HepG2 (cell line): Measurements from ENCODE around the gene FAM83E. TPM values are rescaled to one million over a fixed set of nuclear protein-coding genes. Genes with fewer than 3 reads are reported as not detected.

Experiments used
- ARHGAP35 ChIP-seq: sonication (generic); formaldehyde crosslinking; IDR thresholded peaks from 2 replicates; pipeline ENCODE4 v1.9.0; 2022; ENCODE audit warnings: mild to moderate bottlenecking, inconsistent platforms, moderate library complexity, missing genetic modification reagents, borderline replicate concordance
- CBX1 ChIP-seq: IDR thresholded peaks from one replicate; pipeline ENCODE4 v1.6.1; 2016; ENCODE audit warnings: antibody characterized with exemption, low read depth
- KMT2B ChIP-seq: IDR thresholded peaks from 2 replicates; pipeline ENCODE4 v1.6.1; 2016; ENCODE audit warnings: missing genetic modification reagents, missing compliant biosample characterization
- PHB2 ChIP-seq: fragments of 450-650 bp; IDR thresholded peaks from 2 replicates; pipeline ENCODE4 v1.6.1; 2018; ENCODE audit not compliant: partially characterized antibody
- SMARCC2 ChIP-seq: fragments of 450-650 bp; IDR thresholded peaks from 2 replicates; pipeline ENCODE4 v1.6.1; 2017; ENCODE audit warnings: antibody characterized with exemption, mild to moderate bottlenecking
- SP4 ChIP-seq: sonication (generic); formaldehyde crosslinking; IDR thresholded peaks from 2 replicates; pipeline ENCODE4 v1.8.1; 2023; ENCODE audit warnings: mild to moderate bottlenecking, missing genetic modification reagents
- ZNF12 ChIP-seq: sonication (generic); formaldehyde crosslinking; IDR thresholded peaks from 2 replicates; pipeline ENCODE4 v1.5.0; 2020; ENCODE audit warnings: missing genetic modification reagents
- ZNF326 ChIP-seq: sonication (generic); formaldehyde crosslinking; IDR thresholded peaks from 2 replicates; pipeline ENCODE4 v1.4.0; 2020; ENCODE audit warnings: missing genetic modification reagents, borderline replicate concordance
- ZNF446 ChIP-seq: sonication (generic); formaldehyde crosslinking; IDR thresholded peaks from 2 replicates; pipeline ENCODE4 v1.5.0; 2020; ENCODE audit warnings: mild to moderate bottlenecking, missing genetic modification reagents
- polyA plus RNA-seq, 8 experiments: library from polyadenylated mRNA; depleted of rRNA in 3 of 8; stranded (reverse) in 7 of 8; unstranded in 1 of 8; fragments of >200 nt; fragmentation: Illumina TruSeq in 4 of 8; extraction: Trizol in 4 of 8; gene quantifications; 2 replicates each; pipeline versions ENCODE4 v1.2.1 to v1.2.3, GENCODE V29; 2011 to 2016; ENCODE audit warnings: low read depth in 4 of 8, missing spikeins in 1 of 8, mixed read lengths in 1 of 8; ENCODE audit not compliant: insufficient read depth in 1 of 8
- total RNA-seq, 5 experiments: library from RNA; depleted of rRNA; stranded (reverse); fragments of >200 nt; fragmentation: Illumina TruSeq; extraction: Trizol; gene quantifications; 2 replicates each; pipeline ENCODE4 v1.2.3, GENCODE V29; 2016; ENCODE audit warnings: low read depth in 1 of 5
- TF ChIP-seq, protein P1 (sequence below): fragments of 450-650 bp; IDR thresholded peaks from 2 replicates; pipeline ENCODE4 v1.6.1; 2016
- TF ChIP-seq, protein P2 (sequence below): sonication (generic); formaldehyde crosslinking; IDR thresholded peaks from 2 replicates; pipeline ENCODE4 v1.4.0; 2020; ENCODE audit warnings: missing genetic modification reagents, borderline replicate concordance
- TF ChIP-seq, protein P3 (sequence below), 2 experiments: sonication (generic) in 1 of 2; formaldehyde crosslinking in 1 of 2; IDR thresholded peaks; 2 replicates each; pipeline versions ENCODE4 v1.4.0 to v1.6.1; 2016 to 2020; ENCODE audit warnings: borderline replicate concordance in 1 of 2, low read depth in 1 of 2, mild to moderate bottlenecking in 1 of 2, missing genetic modification reagents in 1 of 2
- TF ChIP-seq, protein P4 (sequence below): sonication (generic); formaldehyde crosslinking; IDR thresholded peaks from 2 replicates; pipeline ENCODE4 v1.8.0; 2022; ENCODE audit warnings: mild to moderate bottlenecking, missing genetic modification reagents, moderate library complexity
- TF ChIP-seq, protein P5 (sequence below): sonication (generic); formaldehyde crosslinking; IDR thresholded peaks from 2 replicates; pipeline ENCODE4 v1.4.0; 2020; ENCODE audit warnings: missing genetic modification reagents
- TF ChIP-seq, protein P6 (sequence below): sonication (generic); formaldehyde crosslinking; IDR thresholded peaks from 2 replicates; pipeline ENCODE4 v1.4.0; 2020; ENCODE audit warnings: mild to moderate bottlenecking, low read depth, missing genetic modification reagents

The FAM83E gene
- total and polyA plus RNA-seq, 2 of the 13 experiments (the other 11 are each of a cell fraction or from before 2014, with no cell fraction given) = 0.18 to 0.60 TPM

DNA sequence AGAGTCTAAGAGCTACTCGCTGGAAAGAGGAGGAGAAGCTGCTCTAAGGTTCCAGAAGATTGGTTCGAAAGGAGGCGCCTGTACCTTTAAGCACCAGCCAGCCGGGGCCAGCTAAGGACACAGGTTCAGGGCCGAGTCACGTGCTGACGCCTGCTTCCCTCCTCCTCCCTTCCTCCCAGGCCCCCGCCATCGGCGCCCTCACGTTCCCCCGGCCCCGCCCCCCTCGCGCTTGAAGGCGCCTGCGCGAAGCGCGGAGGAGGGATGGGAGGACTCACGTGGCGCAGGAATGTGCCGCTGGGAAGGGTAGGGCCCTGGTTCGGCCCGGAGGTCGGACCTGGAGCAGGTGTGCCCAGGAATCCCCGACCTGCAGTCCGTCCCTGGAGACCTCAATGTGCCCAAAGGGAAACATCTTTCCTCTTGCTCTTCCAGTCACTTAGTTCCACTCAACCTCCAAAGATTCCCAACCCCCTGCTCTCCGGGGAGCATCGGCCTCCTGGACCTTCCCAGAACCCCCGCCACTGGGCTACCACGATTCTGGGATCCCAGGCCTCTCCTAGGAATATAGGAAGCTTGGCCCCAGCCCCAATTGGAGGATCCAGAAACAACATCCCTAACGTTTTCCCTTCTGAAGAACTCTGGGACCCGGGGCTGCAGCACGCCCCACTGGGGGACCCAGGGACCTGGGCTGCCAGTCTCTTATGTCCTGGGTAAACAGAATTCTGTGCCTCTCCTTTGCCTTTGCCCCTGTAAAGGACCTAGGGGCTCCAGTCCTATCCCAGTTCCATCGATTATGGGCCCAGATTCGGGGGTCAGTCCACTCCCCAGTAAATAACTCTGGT lies 19.8 kb upstream of the FAM83E start (continued):
- TF ChIP-seq ZNF326 (CRISPR knock-in tag) = no peak
- TF ChIP-seq, protein P1, sequence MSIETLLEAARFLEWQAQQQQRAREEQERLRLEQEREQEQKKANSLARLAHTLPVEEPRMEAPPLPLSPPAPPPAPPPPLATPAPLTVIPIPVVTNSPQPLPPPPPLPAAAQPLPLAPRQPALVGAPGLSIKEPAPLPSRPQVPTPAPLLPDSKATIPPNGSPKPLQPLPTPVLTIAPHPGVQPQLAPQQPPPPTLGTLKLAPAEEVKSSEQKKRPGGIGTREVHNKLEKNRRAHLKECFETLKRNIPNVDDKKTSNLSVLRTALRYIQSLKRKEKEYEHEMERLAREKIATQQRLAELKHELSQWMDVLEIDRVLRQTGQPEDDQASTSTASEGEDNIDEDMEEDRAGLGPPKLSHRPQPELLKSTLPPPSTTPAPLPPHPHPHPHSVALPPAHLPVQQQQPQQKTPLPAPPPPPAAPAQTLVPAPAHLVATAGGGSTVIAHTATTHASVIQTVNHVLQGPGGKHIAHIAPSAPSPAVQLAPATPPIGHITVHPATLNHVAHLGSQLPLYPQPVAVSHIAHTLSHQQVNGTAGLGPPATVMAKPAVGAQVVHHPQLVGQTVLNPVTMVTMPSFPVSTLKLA = peak; percentile 48
- no peak for TF ChIP-seq ARHGAP35
- peak; percentile 79 for TF ChIP-seq SP4 (CRISPR knock-in tag)
- TF ChIP-seq, protein P2, sequence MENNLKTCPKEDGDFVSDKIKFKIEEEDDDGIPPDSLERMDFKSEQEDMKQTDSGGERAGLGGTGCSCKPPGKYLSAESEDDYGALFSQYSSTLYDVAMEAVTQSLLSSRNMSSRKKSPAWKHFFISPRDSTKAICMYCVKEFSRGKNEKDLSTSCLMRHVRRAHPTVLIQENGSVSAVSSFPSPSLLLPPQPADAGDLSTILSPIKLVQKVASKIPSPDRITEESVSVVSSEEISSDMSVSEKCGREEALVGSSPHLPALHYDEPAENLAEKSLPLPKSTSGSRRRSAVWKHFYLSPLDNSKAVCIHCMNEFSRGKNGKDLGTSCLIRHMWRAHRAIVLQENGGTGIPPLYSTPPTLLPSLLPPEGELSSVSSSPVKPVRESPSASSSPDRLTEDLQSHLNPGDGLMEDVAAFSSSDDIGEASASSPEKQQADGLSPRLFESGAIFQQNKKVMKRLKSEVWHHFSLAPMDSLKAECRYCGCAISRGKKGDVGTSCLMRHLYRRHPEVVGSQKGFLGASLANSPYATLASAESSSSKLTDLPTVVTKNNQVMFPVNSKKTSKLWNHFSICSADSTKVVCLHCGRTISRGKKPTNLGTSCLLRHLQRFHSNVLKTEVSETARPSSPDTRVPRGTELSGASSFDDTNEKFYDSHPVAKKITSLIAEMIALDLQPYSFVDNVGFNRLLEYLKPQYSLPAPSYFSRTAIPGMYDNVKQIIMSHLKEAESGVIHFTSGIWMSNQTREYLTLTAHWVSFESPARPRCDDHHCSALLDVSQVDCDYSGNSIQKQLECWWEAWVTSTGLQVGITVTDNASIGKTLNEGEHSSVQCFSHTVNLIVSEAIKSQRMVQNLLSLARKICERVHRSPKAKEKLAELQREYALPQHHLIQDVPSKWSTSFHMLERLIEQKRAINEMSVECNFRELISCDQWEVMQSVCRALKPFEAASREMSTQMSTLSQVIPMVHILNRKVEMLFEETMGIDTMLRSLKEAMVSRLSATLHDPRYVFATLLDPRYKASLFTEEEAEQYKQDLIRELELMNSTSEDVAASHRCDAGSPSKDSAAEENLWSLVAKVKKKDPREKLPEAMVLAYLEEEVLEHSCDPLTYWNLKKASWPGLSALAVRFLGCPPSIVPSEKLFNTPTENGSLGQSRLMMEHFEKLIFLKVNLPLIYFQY = peak; percentile 94
- TF ChIP-seq, protein P3, sequence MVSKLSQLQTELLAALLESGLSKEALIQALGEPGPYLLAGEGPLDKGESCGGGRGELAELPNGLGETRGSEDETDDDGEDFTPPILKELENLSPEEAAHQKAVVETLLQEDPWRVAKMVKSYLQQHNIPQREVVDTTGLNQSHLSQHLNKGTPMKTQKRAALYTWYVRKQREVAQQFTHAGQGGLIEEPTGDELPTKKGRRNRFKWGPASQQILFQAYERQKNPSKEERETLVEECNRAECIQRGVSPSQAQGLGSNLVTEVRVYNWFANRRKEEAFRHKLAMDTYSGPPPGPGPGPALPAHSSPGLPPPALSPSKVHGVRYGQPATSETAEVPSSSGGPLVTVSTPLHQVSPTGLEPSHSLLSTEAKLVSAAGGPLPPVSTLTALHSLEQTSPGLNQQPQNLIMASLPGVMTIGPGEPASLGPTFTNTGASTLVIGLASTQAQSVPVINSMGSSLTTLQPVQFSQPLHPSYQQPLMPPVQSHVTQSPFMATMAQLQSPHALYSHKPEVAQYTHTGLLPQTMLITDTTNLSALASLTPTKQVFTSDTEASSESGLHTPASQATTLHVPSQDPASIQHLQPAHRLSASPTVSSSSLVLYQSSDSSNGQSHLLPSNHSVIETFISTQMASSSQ (IDR thresholded peaks at IDR 0.05; ENCODE audit: low read depth) = no peak
- TF ChIP-seq, protein P3 (CRISPR knock-in tag; IDR thresholded peaks at IDR 0.05; ENCODE audit: borderline replicate concordance) = peak; percentile 59; the same call in 1 of the 2 replicates
- no peak for TF ChIP-seq SMARCC2
- TF ChIP-seq, protein P4, sequence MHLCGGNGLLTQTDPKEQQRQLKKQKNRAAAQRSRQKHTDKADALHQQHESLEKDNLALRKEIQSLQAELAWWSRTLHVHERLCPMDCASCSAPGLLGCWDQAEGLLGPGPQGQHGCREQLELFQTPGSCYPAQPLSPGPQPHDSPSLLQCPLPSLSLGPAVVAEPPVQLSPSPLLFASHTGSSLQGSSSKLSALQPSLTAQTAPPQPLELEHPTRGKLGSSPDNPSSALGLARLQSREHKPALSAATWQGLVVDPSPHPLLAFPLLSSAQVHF = no peak
- TF ChIP-seq ZNF12 (CRISPR knock-in tag) = 0 out of 2 replicates have a peak, but pooled peaks have one; percentile 30
- TF ChIP-seq, protein P5, sequence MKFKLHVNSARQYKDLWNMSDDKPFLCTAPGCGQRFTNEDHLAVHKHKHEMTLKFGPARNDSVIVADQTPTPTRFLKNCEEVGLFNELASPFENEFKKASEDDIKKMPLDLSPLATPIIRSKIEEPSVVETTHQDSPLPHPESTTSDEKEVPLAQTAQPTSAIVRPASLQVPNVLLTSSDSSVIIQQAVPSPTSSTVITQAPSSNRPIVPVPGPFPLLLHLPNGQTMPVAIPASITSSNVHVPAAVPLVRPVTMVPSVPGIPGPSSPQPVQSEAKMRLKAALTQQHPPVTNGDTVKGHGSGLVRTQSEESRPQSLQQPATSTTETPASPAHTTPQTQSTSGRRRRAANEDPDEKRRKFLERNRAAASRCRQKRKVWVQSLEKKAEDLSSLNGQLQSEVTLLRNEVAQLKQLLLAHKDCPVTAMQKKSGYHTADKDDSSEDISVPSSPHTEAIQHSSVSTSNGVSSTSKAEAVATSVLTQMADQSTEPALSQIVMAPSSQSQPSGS (CRISPR knock-in tag) = peak; percentile 28; the same call in 1 of the 2 replicates
- peak; percentile 88 for TF ChIP-seq CBX1
- TF ChIP-seq KMT2B (CRISPR knock-in tag) = peak; percentile 36; the same call in 1 of the 2 replicates
- TF ChIP-seq, protein P6, sequence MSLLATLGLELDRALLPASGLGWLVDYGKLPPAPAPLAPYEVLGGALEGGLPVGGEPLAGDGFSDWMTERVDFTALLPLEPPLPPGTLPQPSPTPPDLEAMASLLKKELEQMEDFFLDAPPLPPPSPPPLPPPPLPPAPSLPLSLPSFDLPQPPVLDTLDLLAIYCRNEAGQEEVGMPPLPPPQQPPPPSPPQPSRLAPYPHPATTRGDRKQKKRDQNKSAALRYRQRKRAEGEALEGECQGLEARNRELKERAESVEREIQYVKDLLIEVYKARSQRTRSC (CRISPR knock-in tag) = no peak
- no peak for TF ChIP-seq ZNF446
- no peak for TF ChIP-seq PHB2
